GM06990 (cell line): Measurements from ENCODE around the gene FAM98B.
"Not testable (repeated sequence)": the region's sequence is repeated elsewhere in the genome, so short reads cannot be mapped to it uniquely, and the experiment has no call there.

Source experiments
- DNase-seq: peaks from one replicate; pipeline ENCODE4 v3.0.0-alpha.2; 2011; ENCODE audit not compliant: insufficient read length; ENCODE audit errors: extremely low read depth
- H3K27me3 ChIP-seq: replicated peaks from 2 replicates; pipeline ENCODE4 v1.6.0; 2011; ENCODE audit warnings: low read length; ENCODE audit not compliant: control insufficient read depth, insufficient read depth
- H3K36me3 ChIP-seq: 2 replicates; pipeline ENCODE4 v1.5.1; 2011; ENCODE audit warnings: low read length; ENCODE audit not compliant: control insufficient read depth, insufficient read depth
- H3K4me3 ChIP-seq: replicated peaks from 2 replicates; pipeline ENCODE4 v1.5.1; 2011; ENCODE audit warnings: low read depth, mild to moderate bottlenecking, control low read depth, low read length
- CTCF ChIP-seq: IDR thresholded peaks from 2 replicates; pipeline ENCODE4 v1.5.1; 2011; ENCODE audit warnings: low read length, control low read depth, mild to moderate bottlenecking, inconsistent platforms; ENCODE audit not compliant: insufficient read depth, poor library complexity, severe bottlenecking

FAM98B gene

GRCh38 chr15:38436993-38437392 is 16.9 kb upstream of the FAM98B start:
- DNase-seq, result no peak

GRCh38 chr15:38437603-38438002 is 16.3 kb upstream of the FAM98B start:
- not testable (repeated sequence) for H3K36me3 ChIP-seq, DNase-seq, H3K4me3 ChIP-seq, H3K27me3 ChIP-seq

More at GRCh38 chr15:38436993-38437392, 16.9 kb upstream of the FAM98B start:
- no peaks in the 10 kb centered on the region for H3K36me3 ChIP-seq
- H3K4me3 ChIP-seq, result no peak overlapping the region
- H3K27me3 ChIP-seq, result no peaks in the 10 kb centered on the region
- no peak for TF ChIP-seq CTCF

- no peak for TF ChIP-seq CTCF
- H3K36me3 ChIP-seq, result no peaks in the 10 kb centered on the region
- no peaks in the 10 kb centered on the region for H3K27me3 ChIP-seq
- H3K4me3 ChIP-seq, result no peak overlapping the region
- no peak for DNase-seq
These were observed 15.6 kb upstream of the FAM98B start for GRCh38 chr15:38438031-38438986.

- no peaks in the 10 kb centered on the region for H3K27me3 ChIP-seq
- H3K36me3 ChIP-seq, result no peaks in the 10 kb centered on the region
- no peak overlapping the region for H3K4me3 ChIP-seq
- peak; percentile 90 for TF ChIP-seq CTCF
- peak; percentile 37 for DNase-seq
These were observed 13.4 kb upstream of the FAM98B start for GRCh38 chr15:38440353-38441129.

- Histone ChIP-seq H3K27me3 (no peaks in the 10 kb centered on the region), H3K36me3 (no peaks in the 10 kb centered on the region), H3K4me3 (no peak overlapping the region)
- no peak for DNase-seq
- TF ChIP-seq CTCF, result no peak
These were observed 12.8 kb upstream of the FAM98B start for GRCh38 chr15:38441130-38441519.

GRCh38 chr15:38454696-38455090 is 766 bp downstream of the FAM98B start:
- Histone ChIP-seq H3K27me3 (no peaks in the 10 kb centered on the region), H3K36me3 (peaks cover 2% of the 10 kb centered on the region), H3K4me3 (peak overlapping the region; percentile 95)
- no peak for DNase-seq
- no peak for TF ChIP-seq CTCF
